BE2C (cell line): ENCODE measurements around the gene SCAMP4.

Experiments used
- DNase-seq: peaks from one replicate; pipeline ENCODE4 v3.0.0-alpha.2; 2020
- H3K27me3 ChIP-seq: fragments of 250-450 bp; sonication (Bioruptor Pico); 2 replicates; pipeline ENCODE4 v1.5.1; 2020; ENCODE audit warnings: mild to moderate bottlenecking
- H3K36me3 ChIP-seq: fragments of 250-450 bp; sonication (Bioruptor Pico); 2 replicates; pipeline ENCODE4 v1.5.1; 2020; ENCODE audit warnings: mild to moderate bottlenecking
- H3K4me1 ChIP-seq: fragments of 250-450 bp; sonication (Bioruptor Pico); 2 replicates; pipeline ENCODE4 v1.5.1; 2020
- H3K4me3 ChIP-seq: 2 replicates; pipeline ENCODE4 v1.5.1; 2011; ENCODE audit warnings: low read depth, low read length
- H3K9me3 ChIP-seq: fragments of 250-450 bp; sonication (Bioruptor Pico); 2 replicates; pipeline ENCODE4 v1.5.1; 2020
- TF ChIP-seq, protein P1 (sequence below): IDR thresholded peaks from 2 replicates; pipeline ENCODE4 v1.5.1; 2012; ENCODE audit warnings: mild to moderate bottlenecking, low read depth, low read length

The SCAMP4 gene

DNA sequence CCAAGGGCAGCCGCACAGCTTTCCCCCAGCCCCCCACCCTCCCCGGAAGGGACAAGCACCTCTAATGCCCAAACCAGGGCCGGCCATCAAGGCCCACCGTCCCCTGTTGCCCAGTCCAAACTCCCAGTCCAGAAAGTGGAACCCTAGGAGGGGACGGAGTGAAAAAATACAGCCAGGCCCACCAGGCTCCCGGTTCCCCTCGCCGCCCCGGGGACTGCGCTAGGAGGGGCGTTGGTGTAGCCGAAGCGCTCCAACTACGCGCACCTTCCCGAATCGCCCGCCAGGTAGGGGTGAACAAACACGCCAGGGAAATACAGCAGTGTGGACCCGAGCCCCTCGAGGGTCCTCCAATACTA, 43.2 kb upstream of the SCAMP4 start:
- H3K27me3 ChIP-seq: no peaks in the 10 kb centered on the region
- no peaks in the 10 kb centered on the region; the same call in 1 of the 2 replicates for H3K9me3 ChIP-seq
- peaks cover 4% of the 10 kb centered on the region for H3K36me3 ChIP-seq
- H3K4me3 ChIP-seq: peak overlapping the region; percentile 83
- TF ChIP-seq, protein P1, sequence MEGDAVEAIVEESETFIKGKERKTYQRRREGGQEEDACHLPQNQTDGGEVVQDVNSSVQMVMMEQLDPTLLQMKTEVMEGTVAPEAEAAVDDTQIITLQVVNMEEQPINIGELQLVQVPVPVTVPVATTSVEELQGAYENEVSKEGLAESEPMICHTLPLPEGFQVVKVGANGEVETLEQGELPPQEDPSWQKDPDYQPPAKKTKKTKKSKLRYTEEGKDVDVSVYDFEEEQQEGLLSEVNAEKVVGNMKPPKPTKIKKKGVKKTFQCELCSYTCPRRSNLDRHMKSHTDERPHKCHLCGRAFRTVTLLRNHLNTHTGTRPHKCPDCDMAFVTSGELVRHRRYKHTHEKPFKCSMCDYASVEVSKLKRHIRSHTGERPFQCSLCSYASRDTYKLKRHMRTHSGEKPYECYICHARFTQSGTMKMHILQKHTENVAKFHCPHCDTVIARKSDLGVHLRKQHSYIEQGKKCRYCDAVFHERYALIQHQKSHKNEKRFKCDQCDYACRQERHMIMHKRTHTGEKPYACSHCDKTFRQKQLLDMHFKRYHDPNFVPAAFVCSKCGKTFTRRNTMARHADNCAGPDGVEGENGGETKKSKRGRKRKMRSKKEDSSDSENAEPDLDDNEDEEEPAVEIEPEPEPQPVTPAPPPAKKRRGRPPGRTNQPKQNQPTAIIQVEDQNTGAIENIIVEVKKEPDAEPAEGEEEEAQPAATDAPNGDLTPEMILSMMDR: no peak
- H3K4me1 ChIP-seq: peaks cover 22% of the 10 kb centered on the region
- no peak for DNase-seq

DNA sequence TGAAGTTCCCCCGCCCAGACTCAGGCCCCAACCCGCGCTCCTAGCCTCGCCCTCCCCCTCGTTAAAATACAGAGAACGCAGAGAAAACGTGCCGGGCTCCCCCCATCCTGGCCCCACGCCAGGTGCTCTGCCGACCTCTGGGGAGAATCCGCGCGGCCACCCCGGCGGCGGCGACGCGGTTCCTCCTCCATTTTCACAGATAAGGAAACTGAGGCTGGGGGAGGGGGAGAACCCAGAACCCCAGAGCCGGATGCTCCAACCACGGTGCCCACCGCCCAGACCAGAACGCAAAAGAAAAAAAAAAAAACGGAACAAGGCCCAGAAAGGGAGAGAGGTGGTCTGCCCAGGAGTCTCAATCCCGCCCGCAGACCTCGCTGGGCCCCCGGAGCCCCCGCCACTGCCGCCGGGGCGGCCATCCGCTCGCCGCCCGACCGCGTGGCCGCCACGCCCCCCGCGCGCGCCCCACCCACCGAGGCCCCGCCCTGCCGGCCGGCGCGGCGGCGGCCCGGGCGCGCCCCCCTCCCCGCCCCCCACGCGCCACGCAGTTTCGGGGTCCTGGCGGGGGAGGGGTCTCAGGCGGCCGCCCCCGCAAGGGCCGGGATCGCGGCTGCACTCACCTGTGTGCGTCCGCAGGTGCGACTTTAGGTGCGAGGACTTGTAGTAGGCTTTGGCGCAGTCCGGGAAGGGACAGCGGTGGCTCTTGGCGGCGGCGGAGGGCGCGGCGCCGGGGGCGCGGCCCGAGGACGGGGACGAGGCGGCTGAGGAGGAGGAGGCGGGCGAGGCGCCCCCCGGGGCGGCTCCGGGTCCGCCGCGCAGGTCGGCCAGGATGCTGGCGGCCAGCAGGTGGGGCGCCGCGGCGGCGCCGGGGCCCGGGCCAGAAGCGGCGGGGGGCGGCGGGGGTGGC, 42.5 kb upstream of the SCAMP4 start:
- Histone ChIP-seq H3K27me3 (no peaks in the 10 kb centered on the region), H3K4me3 (peak overlapping the region; percentile 83), H3K9me3 (no peaks in the 10 kb centered on the region; the same call in 1 of the 2 replicates), H3K4me1 (peaks cover 22% of the 10 kb centered on the region), H3K36me3 (peaks cover 4% of the 10 kb centered on the region)
- TF ChIP-seq, protein P1: no peak
- peak; percentile 69 for DNase-seq

- DNase-seq: no peak
- H3K4me3 ChIP-seq: peak within 1 kb of the TSS; percentile 83
- no peaks in the 10 kb centered on the region for H3K27me3 ChIP-seq
- H3K36me3 ChIP-seq: peaks cover 4% of the 10 kb centered on the region
- H3K4me1 ChIP-seq: peaks cover 19% of the 10 kb centered on the region
- TF ChIP-seq, protein P1: no peak
- no peaks in the 10 kb centered on the region; the same call in 1 of the 2 replicates for H3K9me3 ChIP-seq
These were observed 41.9 kb upstream of the SCAMP4 start, which contains the start of gene KLF16 for GRCh38 chr19:1863328-1863637. Gene KLF16, minus strand, starts transcription at chr19:1863579. Its CDS starts 82 bp downstream, at chr19:1863497.

DNA sequence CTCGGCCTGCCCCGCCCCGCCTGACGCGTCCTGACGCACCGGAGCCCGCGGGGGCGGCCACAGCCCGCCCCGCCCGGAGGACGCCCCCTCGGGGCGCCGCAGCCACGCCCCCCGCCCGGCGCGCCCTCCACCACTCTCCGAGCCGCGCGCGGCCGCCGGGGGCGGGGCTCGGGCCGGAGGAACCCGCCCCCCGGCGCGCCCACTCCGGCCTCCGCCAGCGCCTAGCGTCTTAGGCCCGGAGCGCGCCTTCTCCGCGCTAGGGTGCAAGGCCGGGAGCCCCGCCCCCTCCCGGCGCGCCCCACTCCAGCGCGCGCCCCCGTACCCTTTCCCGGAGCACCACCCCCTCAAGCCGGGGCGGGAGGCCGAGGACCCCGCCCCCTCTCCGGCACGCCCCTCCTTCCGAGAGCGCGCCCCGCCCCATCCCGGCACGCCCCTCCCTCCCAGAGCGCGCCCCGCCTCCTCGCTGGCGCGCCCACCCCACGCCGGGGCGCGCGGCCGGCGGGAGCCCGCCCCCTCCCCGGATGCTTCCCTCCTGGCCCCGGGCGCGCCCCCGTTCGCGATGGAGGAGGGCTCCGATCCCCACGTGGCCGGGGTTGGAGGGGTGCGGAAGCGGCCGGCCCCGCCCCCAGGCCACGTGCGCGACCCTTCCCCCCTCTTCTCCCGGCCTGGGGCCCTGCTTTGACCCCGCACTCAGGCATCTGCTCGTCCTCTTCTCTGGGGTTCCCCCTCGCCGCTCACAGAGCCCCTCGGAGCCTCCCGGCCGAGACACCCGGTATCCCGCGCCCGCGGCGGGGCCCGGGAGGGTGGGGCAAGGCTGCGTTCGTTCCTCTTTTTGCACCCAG, 41.3 kb upstream of the SCAMP4 start:
- H3K27me3 ChIP-seq: no peaks in the 10 kb centered on the region

GRCh38 chr19:1864480-1865171, 40.6 kb upstream of the SCAMP4 start:
- Histone ChIP-seq H3K9me3 (no peaks in the 10 kb centered on the region; the same call in 1 of the 2 replicates), H3K4me3 (peak overlapping the region; percentile 74), H3K4me1 (peaks cover 12% of the 10 kb centered on the region), H3K27me3 (no peaks in the 10 kb centered on the region), H3K36me3 (peaks cover 6% of the 10 kb centered on the region)
- TF ChIP-seq, protein P1: peak; percentile 58
- DNase-seq: peak; percentile 80

More for the DNA sequence above, 41.3 kb upstream of the SCAMP4 start:
- TF ChIP-seq, protein P1: no peak
- peak; percentile 97 for DNase-seq
- H3K4me1 ChIP-seq: peaks cover 19% of the 10 kb centered on the region
- no peaks in the 10 kb centered on the region; the same call in 1 of the 2 replicates for H3K9me3 ChIP-seq
- H3K4me3 ChIP-seq: peak overlapping the region; percentile 74
- peaks cover 4% of the 10 kb centered on the region for H3K36me3 ChIP-seq
